ENCODE results near the gene AAR2.

DNA sequence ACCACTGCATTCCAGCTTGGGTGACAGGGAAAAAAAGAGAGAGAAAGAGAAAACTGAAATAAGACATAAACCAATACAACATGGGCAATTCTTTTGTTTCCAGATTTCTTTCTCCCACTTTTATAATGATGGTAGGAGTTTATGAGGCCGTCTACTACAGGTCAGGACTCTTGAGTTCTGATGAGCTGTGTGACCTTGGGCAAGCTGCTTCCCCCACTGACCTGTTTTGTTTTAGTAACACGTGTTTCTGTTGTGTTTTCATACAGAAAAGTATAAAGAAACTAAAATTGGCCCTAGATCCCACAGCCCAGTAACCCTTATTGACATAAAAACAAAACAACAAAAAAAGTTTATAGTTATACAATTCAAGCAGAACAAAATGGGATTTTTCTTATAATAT is 22.9 kb upstream of the AAR2 start:
- no peak for TF ChIP-seq CTCF (IDR thresholded peaks at IDR 0.05; ENCODE audit: low read depth, low read length)
- TF ChIP-seq EZH2phosphoT487 (IDR thresholded peaks at IDR 0.05; ENCODE audit: low read depth), result no peak
